ENCODE measurements around the gene PSMA6. TPM values are rescaled to one million over a fixed set of nuclear protein-coding genes. Genes with fewer than 3 reads are reported as not detected.

The PSMA6 gene
- total RNA-seq, 1 donor from 2014 or later = 137 TPM

GRCh38 chr14:35281341-35281740 is 10.8 kb upstream of the PSMA6 start:
- DNase-seq (ENCODE audit: low spot score) = no peak
- Mint-ChIP-seq H3K4me3 (ENCODE audit: unreplicated experiment) (no peak overlapping the region), H3K27me3 (ENCODE audit: low read depth) (no peaks in the 10 kb centered on the region), H3K36me3 (ENCODE audit: low read depth) (peaks cover 19% of the 10 kb centered on the region), H3K9me3 (ENCODE audit: low read depth) (no peaks in the 10 kb centered on the region), H3K4me1 (ENCODE audit: low read depth) (no peaks in the 10 kb centered on the region), H3K27ac (ENCODE audit: unreplicated experiment) (no peak overlapping the region)
- TF ChIP-seq CTCF (IDR thresholded peaks at IDR 0.05) = no peak

GRCh38 chr14:35284506-35284905 is 7.7 kb upstream of the PSMA6 start:
- H3K27me3 Mint-ChIP-seq (ENCODE audit: low read depth) = no peaks in the 10 kb centered on the region
- H3K27ac Mint-ChIP-seq (ENCODE audit: unreplicated experiment) = no peak overlapping the region
- no peaks in the 10 kb centered on the region for H3K9me3 Mint-ChIP-seq (ENCODE audit: low read depth)
- DNase-seq (ENCODE audit: low spot score) = no peak
- H3K4me1 Mint-ChIP-seq (ENCODE audit: low read depth) = peaks cover 7% of the 10 kb centered on the region
- no peak for TF ChIP-seq CTCF (IDR thresholded peaks at IDR 0.05)
- H3K36me3 Mint-ChIP-seq (ENCODE audit: low read depth) = peaks cover 14% of the 10 kb centered on the region
- H3K4me3 Mint-ChIP-seq (ENCODE audit: unreplicated experiment) = no peak overlapping the region

- DNase-seq (ENCODE audit: low spot score) = no peak
- no peak overlapping the region for H3K4me3 Mint-ChIP-seq (ENCODE audit: unreplicated experiment)
- TF ChIP-seq CTCF (IDR thresholded peaks at IDR 0.05) = no peak
- H3K36me3 Mint-ChIP-seq (ENCODE audit: low read depth) = peaks cover 11% of the 10 kb centered on the region
- H3K9me3 Mint-ChIP-seq (ENCODE audit: low read depth) = no peaks in the 10 kb centered on the region
- no peak overlapping the region for H3K27ac Mint-ChIP-seq (ENCODE audit: unreplicated experiment)
- peaks cover 7% of the 10 kb centered on the region for H3K4me1 Mint-ChIP-seq (ENCODE audit: low read depth)
- H3K27me3 Mint-ChIP-seq (ENCODE audit: low read depth) = no peaks in the 10 kb centered on the region
Measured at GRCh38 chr14:35285168-35286002, 6.8 kb upstream of the PSMA6 start.

- no peak for DNase-seq (ENCODE audit: low spot score)
Measured at GRCh38 chr14:35286003-35286600, 6.1 kb upstream of the PSMA6 start.

More at GRCh38 chr14:35286003-35286600, 6.1 kb upstream of the PSMA6 start:
- Mint-ChIP-seq H3K4me1 (ENCODE audit: low read depth) (peaks cover 7% of the 10 kb centered on the region), H3K36me3 (ENCODE audit: low read depth) (peaks cover 5% of the 10 kb centered on the region), H3K27ac (ENCODE audit: unreplicated experiment) (no peak overlapping the region), H3K9me3 (ENCODE audit: low read depth) (no peaks in the 10 kb centered on the region), H3K27me3 (ENCODE audit: low read depth) (no peaks in the 10 kb centered on the region), H3K4me3 (ENCODE audit: unreplicated experiment) (no peak overlapping the region)
- TF ChIP-seq CTCF (IDR thresholded peaks at IDR 0.05) = no peak
